ENCODE measurements around the gene SDHB.

SDHB gene

GRCh38 chr1:17011092-17011438, 42.8 kb downstream of the SDHB start:
- DNase-seq (ENCODE audit: low read depth in 1 of 2, low spot score in 1 of 2) = no peak
- H3K27ac ChIP-seq (replicated peaks) = no peak overlapping the region
- H3K4me3 ChIP-seq (replicated peaks; ENCODE audit: insufficient read depth, low read length) = peak overlapping the region; percentile 77
- TF ChIP-seq GABPA (IDR thresholded peaks at IDR 0.05; ENCODE audit: low read depth) = no peak
- no peak for TF ChIP-seq POLR2AphosphoS5 (IDR thresholded peaks at IDR 0.05; ENCODE audit: low read depth)
- TF ChIP-seq REST (IDR thresholded peaks at IDR 0.05; ENCODE audit: insufficient replicate concordance, low read depth) = no peak
- TF ChIP-seq SPI1 (IDR thresholded peaks at IDR 0.05; ENCODE audit: borderline replicate concordance, low read depth) = no peak
- no peak for TF ChIP-seq CTCF (IDR thresholded peaks at IDR 0.05; ENCODE audit: insufficient read depth, low read length)
- H3K27me3 ChIP-seq (ENCODE audit: insufficient read depth, poor library complexity, severe bottlenecking) = no peaks in the 10 kb centered on the region

- peak; percentile 74 to 79 for DNase-seq (ENCODE audit: low read depth in 1 of 2, low spot score in 1 of 2)
- Histone ChIP-seq H3K4me3 (replicated peaks; ENCODE audit: insufficient read depth, low read length) (no peak overlapping the region), H3K27me3 (ENCODE audit: insufficient read depth, poor library complexity, severe bottlenecking) (no peaks in the 10 kb centered on the region), H3K27ac (replicated peaks) (no peak overlapping the region)
- TF ChIP-seq SPI1 (IDR thresholded peaks at IDR 0.05; ENCODE audit: borderline replicate concordance, low read depth) (peak; percentile 85), POLR2AphosphoS5 (IDR thresholded peaks at IDR 0.05; ENCODE audit: low read depth) (peak; percentile 82), CTCF (IDR thresholded peaks at IDR 0.05; ENCODE audit: insufficient read depth, low read length) (no peak)
These were observed 44.1 kb downstream of the SDHB start for GRCh38 chr1:17009706-17010105.

- no peak for DNase-seq (ENCODE audit: low read depth in 1 of 2, low spot score in 1 of 2)
- Histone ChIP-seq H3K27ac (replicated peaks) (no peak overlapping the region), H3K4me3 (replicated peaks; ENCODE audit: insufficient read depth, low read length) (no peak overlapping the region), H3K27me3 (ENCODE audit: insufficient read depth, poor library complexity, severe bottlenecking) (no peaks in the 10 kb centered on the region)
- TF ChIP-seq SPI1 (IDR thresholded peaks at IDR 0.05; ENCODE audit: borderline replicate concordance, low read depth) (no peak), CTCF (IDR thresholded peaks at IDR 0.05; ENCODE audit: insufficient read depth, low read length) (no peak), GABPA (IDR thresholded peaks at IDR 0.05; ENCODE audit: low read depth) (no peak), REST (IDR thresholded peaks at IDR 0.05; ENCODE audit: insufficient replicate concordance, low read depth) (no peak), POLR2AphosphoS5 (IDR thresholded peaks at IDR 0.05; ENCODE audit: low read depth) (no peak)
These were observed 45.5 kb downstream of the SDHB start for GRCh38 chr1:17008208-17008855.

- H3K27ac ChIP-seq (replicated peaks) = no peak overlapping the region
- H3K4me3 ChIP-seq (replicated peaks; ENCODE audit: insufficient read depth, low read length) = no peak overlapping the region
- TF ChIP-seq CTCF (IDR thresholded peaks at IDR 0.05; ENCODE audit: insufficient read depth, low read length) (no peak), POLR2AphosphoS5 (IDR thresholded peaks at IDR 0.05; ENCODE audit: low read depth) (no peak), REST (IDR thresholded peaks at IDR 0.05; ENCODE audit: insufficient replicate concordance, low read depth) (no peak), GABPA (IDR thresholded peaks at IDR 0.05; ENCODE audit: low read depth) (no peak), SPI1 (IDR thresholded peaks at IDR 0.05; ENCODE audit: borderline replicate concordance, low read depth) (no peak)
- no peak for DNase-seq (ENCODE audit: low read depth in 1 of 2, low spot score in 1 of 2)
- no peaks in the 10 kb centered on the region for H3K27me3 ChIP-seq (ENCODE audit: insufficient read depth, poor library complexity, severe bottlenecking)
These were observed 46.7 kb downstream of the SDHB start for GRCh38 chr1:17007121-17007520.

Measured in HL-60 (cell line).